Omental fat pad (tissue), 4 donors: ENCODE measurements around the gene GZMM. TPM values are rescaled to one million over a fixed set of nuclear protein-coding genes. Genes with fewer than 3 reads are reported as not detected.

Source experiments
- ATAC-seq: fragments of 150-250 bp; one replicate; pipeline ENCODE4 v1.9.1; 2016; ENCODE audit warnings: mild to moderate bottlenecking, moderate library complexity; ENCODE audit not compliant: low FRiP score
- DNase-seq: peaks from one replicate; pipeline ENCODE4 v3.0.0-alpha.2; 2019; ENCODE audit warnings: low spot score
- total RNA-seq, 4 donors: library from RNA; depleted of rRNA; stranded (reverse); fragments of >200 nt; gene quantifications; one replicate each; pipeline ENCODE4 v1.1.0, GENCODE V29; 2016
- TF ChIP-seq, protein P1 (sequence below), 3 donors: fragments of 450-650 bp; IDR thresholded peaks; one replicate each; pipeline ENCODE4 v1.5.1; 2016 to 2017; ENCODE audit warnings: antibody characterized with exemption in 3 of 3, mild to moderate bottlenecking in 3 of 3, moderate library complexity in 2 of 3

Gene GZMM
- total RNA-seq, 4 donors from 2014 or later = 1.1 to 3.7 TPM; not detected in 2

- DNase-seq (no peak), ATAC-seq (no peak)
- TF ChIP-seq, protein P1, sequence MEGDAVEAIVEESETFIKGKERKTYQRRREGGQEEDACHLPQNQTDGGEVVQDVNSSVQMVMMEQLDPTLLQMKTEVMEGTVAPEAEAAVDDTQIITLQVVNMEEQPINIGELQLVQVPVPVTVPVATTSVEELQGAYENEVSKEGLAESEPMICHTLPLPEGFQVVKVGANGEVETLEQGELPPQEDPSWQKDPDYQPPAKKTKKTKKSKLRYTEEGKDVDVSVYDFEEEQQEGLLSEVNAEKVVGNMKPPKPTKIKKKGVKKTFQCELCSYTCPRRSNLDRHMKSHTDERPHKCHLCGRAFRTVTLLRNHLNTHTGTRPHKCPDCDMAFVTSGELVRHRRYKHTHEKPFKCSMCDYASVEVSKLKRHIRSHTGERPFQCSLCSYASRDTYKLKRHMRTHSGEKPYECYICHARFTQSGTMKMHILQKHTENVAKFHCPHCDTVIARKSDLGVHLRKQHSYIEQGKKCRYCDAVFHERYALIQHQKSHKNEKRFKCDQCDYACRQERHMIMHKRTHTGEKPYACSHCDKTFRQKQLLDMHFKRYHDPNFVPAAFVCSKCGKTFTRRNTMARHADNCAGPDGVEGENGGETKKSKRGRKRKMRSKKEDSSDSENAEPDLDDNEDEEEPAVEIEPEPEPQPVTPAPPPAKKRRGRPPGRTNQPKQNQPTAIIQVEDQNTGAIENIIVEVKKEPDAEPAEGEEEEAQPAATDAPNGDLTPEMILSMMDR (IDR thresholded peaks at IDR 0.05) = no peak
Measured at GRCh38 chr19:512547-513365, 31.1 kb upstream of the GZMM start.

DNA sequence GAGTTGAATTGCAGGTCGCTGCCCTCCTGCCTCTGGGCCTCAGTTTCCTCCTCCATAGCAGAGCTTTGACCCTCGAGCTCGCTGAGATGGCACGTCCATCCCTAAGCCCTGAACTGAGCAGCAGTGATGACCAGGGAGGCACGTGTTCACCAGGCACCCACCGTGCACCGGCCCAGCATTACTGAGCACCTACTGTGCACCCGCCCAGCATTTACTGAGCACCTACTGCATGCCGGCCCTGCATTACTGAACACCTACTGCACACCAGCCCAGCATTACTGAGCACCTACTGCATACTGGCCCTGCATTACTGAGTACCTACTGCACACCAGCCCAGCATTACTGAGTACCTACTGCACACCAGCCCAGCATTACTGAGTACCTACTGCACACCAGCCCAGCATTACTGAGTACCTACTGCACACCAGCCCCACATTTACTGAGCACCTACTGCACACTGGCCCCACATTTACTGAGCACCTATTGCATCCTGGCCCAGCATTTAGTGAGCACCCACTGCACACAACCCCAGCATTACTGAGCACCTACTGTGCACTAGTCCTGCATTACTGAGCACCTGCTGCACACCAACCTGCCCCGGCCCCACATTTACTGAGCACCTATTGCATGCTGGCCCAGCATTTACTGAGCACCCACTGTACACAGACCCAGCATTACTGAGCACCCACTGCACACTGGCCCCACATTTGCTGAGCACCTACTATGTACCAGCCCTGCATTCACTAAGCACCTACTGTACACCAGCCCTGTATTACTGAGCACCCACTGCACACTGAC lies 30.3 kb upstream of the GZMM start:
- TF ChIP-seq, protein P1 (IDR thresholded peaks at IDR 0.05) = no peak
- ATAC-seq (no peak), DNase-seq (no peak)

DNA sequence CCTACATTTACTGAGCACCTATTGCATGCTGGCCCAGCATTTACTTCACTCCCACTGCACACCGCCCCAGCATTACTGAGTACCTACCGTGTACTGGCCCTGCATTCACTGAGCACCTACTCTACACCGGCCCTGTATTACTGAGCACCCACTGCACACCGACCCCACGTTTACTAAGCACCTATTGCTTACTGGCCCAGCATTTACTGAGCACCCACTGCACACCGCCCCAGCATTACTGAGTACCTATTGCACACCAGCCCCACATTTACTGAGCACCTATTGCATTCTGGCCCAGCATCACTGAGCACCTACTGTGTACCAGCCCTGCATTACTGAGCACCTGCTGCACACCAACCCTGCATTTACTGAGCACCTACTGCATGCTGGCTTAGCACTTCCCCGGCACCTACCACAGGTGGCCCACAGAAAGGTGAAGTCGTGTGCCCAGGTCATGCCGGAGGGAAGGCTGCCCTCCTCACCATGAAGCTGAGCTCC lies 29.6 kb upstream of the GZMM start:
- TF ChIP-seq, protein P1 (IDR thresholded peaks at IDR 0.05) = no peak
- ATAC-seq (no peak), DNase-seq (no peak)

DNA sequence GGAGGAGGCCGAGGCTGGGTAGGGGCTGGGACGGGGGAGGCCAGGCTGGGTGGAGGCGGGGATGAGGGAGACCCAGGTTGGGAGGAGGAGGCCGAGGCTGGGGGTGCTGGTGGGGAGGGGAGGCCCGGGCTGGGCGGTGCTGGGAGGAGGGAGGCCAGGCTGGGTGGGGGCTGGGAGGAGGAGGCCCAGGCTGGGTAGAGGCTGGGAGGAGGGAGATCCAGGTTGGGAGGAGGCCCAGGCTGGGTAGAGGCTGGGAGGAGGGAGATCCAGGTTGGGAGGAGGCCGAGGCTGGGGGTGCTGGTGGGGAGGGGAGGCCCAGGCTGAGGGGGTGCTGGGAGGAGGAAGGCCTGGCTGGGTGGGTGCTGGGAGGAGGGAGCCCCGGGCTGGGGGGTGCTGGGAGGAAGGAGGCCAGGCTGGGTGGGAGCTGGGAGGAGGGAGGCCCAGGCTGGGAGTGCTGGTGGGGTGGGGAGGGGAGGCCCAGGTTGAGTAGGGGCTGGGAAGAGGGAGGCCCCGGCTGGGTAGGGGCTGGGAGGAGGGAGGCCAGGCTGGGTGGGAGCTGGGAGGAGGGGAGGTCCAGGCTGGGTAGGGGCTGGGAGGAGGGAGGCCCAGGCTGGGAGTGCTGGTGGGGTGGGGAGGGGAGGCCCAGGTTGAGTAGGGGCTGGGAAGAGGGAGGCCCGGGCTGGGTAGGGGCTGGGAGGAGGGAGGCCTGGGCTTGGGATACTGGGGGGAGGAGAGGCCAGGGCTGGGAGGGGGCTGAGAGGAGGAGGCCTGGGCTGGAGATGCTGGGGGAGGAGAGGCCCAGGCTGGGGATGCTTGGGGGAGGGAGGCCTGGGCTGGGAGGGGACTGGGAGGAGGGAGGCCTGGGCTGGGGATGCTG lies 25.9 kb upstream of the GZMM start:
- ATAC-seq = no peak

DNA sequence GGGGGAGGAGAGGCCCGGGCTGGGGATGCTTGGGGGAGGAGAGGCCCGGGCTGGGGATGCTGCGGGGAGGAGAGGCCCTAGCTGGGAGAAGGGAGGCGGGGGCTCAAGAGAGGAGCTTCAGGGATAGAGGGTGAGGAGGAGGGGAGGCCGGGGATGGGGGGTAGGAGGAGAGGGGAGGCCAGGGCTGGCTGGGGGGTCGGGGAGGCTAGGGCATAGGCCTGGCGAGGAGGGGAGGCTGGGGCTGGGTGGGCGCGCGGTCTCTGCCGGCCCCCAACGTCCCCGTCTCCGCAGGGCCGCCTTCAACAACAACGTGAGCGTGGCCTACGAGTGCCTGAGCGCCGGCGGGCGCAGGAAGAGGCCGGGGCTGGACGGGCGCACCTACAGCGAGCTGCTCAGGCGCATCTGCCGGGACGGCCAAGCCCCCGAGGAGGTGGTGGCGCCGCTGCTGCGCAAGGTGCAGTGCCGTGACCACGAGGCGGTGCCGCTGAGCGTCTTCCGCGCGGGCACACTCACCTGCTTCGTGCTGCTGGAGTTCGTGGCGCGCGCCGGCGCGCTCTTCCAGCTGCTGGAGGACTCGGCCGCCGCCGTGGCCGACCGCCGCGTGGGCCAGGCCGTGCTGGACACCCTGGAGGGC lies 25.1 kb upstream of the GZMM start:
- TF ChIP-seq, protein P1 (IDR thresholded peaks at IDR 0.05) = no peak
- DNase-seq = no peak
- ATAC-seq = peak; percentile 32

More for the DNA sequence above, 25.9 kb upstream of the GZMM start:
- DNase-seq = no peak
- TF ChIP-seq, protein P1 (IDR thresholded peaks at IDR 0.05) = no peak

GRCh38 chr19:519449-519865 lies 24.4 kb upstream of the GZMM start:
- DNase-seq (no peak), ATAC-seq (no peak)
- TF ChIP-seq, protein P1 (IDR thresholded peaks at IDR 0.05) = no peak
